Measurements from ENCODE around the gene ADM2.
"Not testable (repeated sequence)": the region's sequence is repeated elsewhere in the genome, so short reads cannot be mapped to it uniquely, and the experiment has no call there.

The ADM2 gene, protein sequence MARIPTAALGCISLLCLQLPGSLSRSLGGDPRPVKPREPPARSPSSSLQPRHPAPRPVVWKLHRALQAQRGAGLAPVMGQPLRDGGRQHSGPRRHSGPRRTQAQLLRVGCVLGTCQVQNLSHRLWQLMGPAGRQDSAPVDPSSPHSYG

GRCh38 chr22:50481440-50482106 is at the start of gene ADM2:
Gene ADM2, plus strand, starts transcription at chr22:50481543. Its CDS starts 305 bp downstream, at chr22:50481848.
- no peak for FAIRE-seq

- no peak for FAIRE-seq
Observed at GRCh38 chr22:50432131-50432876, 49.0 kb upstream of the ADM2 start.

GRCh38 chr22:50432877-50433510 is 48.3 kb upstream of the ADM2 start:
- not testable (repeated sequence) for FAIRE-seq

- no peak for FAIRE-seq
Observed at GRCh38 chr22:50434849-50435248, 46.5 kb upstream of the ADM2 start.

DNA sequence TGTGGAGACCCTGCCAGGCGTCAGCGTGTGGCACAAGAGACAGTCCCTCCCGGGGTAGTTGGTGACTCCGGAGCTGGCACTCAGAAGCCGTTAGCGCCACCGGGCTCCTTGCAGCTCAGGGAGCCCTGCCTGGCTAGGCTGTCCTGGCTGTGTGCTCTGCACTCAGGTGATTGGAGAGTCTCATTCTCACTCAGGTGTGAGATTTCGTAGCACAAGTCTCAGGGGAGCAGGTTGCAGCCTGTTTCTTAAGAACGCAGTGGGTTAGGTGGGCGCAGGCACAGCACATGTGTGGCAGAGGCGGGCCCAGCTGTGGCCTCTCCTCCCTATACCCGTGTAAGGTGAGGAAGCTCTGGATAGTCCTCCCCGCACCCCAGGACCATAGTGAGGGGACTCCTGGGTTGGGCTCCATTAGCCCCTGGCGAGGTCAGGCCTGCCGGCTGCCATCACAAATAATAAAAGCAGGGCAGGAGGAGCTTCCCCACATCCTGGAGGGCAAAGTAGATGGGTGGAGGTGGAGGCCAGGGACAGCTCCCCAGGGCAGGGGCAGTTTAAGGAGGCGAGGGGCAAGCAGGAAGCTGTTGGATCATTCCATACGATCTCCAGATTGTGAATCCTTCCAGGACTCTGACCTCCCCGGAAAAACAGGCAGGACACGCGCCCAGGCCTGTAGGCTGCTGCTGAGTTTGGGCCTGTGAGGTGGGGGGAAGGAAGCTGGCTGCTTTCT is 45.9 kb upstream of the ADM2 start:
- FAIRE-seq: no peak

DNA sequence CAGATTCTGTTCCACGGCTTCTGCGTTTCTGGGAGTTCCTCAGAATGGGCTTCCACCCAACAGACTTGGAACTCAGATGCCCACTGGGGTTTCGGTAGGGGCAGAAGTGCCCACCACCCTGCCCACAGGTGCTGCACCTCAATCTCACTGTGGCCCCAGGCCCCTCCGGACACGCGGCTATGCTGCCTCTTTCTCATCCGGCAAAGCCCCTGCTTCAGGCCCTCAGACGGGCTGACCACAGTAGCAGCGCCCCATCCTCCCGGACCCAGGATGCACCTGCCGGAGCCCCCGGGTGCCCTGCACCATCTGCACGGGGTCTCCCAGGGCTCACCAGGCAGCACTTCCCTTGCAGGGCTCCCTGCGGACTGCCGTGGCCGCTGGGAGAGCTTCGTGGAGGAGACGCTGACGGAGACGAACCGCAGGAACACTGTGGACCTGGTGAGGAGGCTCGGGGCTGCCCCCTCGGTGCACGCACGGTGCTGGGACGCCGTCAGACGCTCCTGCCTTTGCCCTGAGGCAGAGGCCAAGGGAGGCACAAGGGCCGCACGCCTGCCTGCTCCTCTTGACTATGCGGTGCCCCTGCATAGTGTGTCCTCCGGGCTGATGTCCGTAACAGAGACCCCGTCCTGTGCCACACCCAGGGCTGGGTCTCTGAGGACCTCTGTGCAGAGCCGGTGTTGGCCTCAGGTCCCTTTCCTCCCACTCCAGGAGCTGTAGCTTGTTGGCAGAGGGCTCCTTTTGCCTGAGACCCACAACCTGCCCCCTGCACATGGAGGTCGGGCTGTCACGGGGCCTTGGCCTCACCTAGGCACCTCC is 45.1 kb upstream of the ADM2 start:
- FAIRE-seq: no peak

- no peak for FAIRE-seq
Observed at GRCh38 chr22:50436841-50437341, 44.5 kb upstream of the ADM2 start.

GRCh38 chr22:50437511-50438304 is 43.6 kb upstream of the ADM2 start:
- no peak for FAIRE-seq

GRCh38 chr22:50438305-50439275 is 42.8 kb upstream of the ADM2 start:
- FAIRE-seq: no peak

GRCh38 chr22:50439314-50439870 is 42.0 kb upstream of the ADM2 start:
- FAIRE-seq: no peak

- no peak for FAIRE-seq
Observed at GRCh38 chr22:50439871-50440331, 41.4 kb upstream of the ADM2 start.

DNA sequence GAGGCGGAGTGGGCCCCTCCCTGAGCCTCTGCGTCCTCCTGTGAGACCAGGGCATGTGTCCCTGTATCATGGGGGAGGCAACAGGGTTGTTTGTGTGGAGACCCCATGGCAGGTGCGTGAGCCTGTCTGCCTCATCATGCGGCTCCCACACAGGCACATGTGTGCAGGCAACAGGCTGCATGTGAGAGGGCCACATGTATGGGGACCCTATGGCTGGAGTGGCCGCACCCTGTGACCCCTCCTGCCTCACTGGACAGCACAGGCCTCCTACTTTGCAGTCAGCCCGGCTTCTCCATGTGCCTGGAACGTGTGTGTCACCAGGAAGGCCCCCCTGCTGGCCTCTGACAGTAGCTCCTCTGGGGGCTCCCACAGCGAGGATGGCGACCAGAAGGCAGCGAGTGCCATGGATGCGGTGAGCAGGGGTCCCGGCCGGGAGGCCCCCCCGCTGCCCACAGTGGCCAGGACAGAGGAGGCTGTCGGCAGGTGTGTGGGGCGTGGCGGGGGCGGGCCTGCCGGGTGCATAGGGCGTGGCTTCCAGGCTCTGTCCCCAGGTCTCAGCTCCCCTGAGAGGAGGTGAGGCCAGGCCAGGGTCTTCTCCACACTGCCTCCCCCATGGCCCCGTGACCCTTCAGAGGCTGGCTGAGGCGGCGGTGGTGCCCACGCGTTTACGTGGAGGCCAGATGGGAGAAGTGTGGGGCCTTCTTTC is 40.6 kb upstream of the ADM2 start:
- FAIRE-seq: no peak

GRCh38 chr22:50441428-50441993 is 39.8 kb upstream of the ADM2 start:
- FAIRE-seq: no peak

- no peak for FAIRE-seq
Observed at GRCh38 chr22:50443197-50443596, 38.1 kb upstream of the ADM2 start.

DNA sequence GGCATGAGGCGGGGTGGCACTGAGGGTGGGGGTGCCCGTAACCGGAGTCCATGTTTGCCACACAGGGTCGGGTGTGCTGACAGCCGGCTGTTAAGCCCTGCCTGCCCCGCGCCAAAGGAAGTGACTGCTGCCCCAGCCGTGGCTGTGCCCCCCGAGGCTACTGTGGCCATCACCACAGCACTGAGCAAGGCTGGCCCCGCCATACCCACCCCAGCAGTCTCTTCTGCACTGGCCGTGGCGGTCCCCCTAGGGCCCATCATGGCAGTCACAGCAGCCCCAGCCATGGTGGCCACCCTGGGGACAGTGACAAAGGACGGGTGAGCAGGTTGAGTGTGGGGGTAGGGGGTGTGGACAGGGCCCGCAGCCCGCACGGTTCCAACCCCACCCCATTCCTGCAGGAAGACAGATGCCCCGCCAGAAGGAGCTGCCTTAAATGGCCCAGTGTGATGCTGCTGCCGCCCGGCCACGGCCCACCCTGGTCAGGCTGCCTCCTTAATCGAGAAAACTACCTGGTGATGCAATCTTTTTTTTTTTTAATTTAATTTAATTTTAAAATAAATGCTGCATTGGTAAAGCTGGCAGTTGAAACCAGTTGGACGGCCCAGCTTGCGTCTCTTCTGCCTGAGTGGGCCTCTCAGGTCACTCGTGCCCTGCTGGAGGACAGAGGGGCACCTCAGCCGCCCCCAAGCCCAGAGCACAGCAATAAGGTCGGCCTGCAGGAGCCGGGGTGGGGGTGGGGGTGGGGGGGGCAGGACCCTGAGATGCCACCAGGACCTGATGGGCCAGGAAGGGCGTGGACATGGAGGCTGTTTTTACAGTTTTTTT is 37.3 kb upstream of the ADM2 start:
- FAIRE-seq: no peak

- FAIRE-seq: no peak
Observed at GRCh38 chr22:50444663-50445062, 36.7 kb upstream of the ADM2 start.
